Nephron progenitor cell (in vitro differentiated cells): ENCODE results near the gene TOMM5.
A peak's percentile ranks its signal among the peaks of the same experiment; 100 is the strongest.

Source experiments
- DNase-seq: peaks from one replicate; pipeline ENCODE4 v3.0.0; 2021
- H3K27ac Mint-ChIP-seq: 2 replicates; pipeline ENCODE4 v1.8.0; 2021; ENCODE audit warnings: mild to moderate bottlenecking, moderate library complexity, mixed read lengths
- H3K27me3 Mint-ChIP-seq: 2 replicates; pipeline ENCODE4 v1.8.0; 2021; ENCODE audit warnings: mild to moderate bottlenecking, low read depth, mixed read lengths; ENCODE audit not compliant: poor library complexity
- H3K36me3 Mint-ChIP-seq: 2 replicates; pipeline ENCODE4 v1.8.0; 2021; ENCODE audit warnings: low read depth, mixed read lengths
- H3K4me1 Mint-ChIP-seq: 2 replicates; pipeline ENCODE4 v1.8.0; 2021; ENCODE audit warnings: mixed read lengths
- H3K4me3 Mint-ChIP-seq: 2 replicates; pipeline ENCODE4 v1.8.0; 2021; ENCODE audit warnings: mild to moderate bottlenecking, moderate library complexity, mixed read lengths
- H3K9me3 Mint-ChIP-seq: 2 replicates; pipeline ENCODE4 v1.8.0; 2021; ENCODE audit warnings: mild to moderate bottlenecking, moderate library complexity, mixed read lengths
- CTCF ChIP-seq: fragments of 200-600 bp; sonication (generic); IDR thresholded peaks from 2 replicates; pipeline ENCODE4 v1.5.0; 2021; ENCODE audit warnings: antibody characterized with exemption

The TOMM5 gene

DNA sequence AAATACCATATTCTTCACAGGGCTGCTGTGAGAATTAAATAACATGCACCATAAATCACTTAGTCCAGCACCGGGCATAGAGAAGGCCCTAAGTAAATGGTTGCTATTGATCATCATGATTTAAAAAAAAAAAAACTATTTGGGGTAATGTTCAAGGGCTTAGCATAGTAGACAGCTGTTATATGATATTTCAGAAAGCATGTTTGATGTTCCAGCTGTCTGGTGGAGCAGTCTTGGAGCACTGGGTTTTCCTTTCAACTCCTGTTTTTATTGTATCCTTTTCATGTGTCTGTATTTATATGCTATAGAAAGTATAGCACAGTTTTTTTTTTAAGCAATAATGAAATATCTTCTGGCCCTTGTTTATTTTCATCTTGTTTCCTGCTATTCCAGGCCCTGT is 28.0 kb upstream of the TOMM5 start:
- no peak for DNase-seq
- peaks cover 10% of the 10 kb centered on the region for H3K4me1 Mint-ChIP-seq
- H3K4me3 Mint-ChIP-seq: no peak overlapping the region
- H3K27ac Mint-ChIP-seq: peak overlapping the region; percentile 87
- H3K27me3 Mint-ChIP-seq: peaks cover 13% of the 10 kb centered on the region
- no peak for TF ChIP-seq CTCF
- H3K9me3 Mint-ChIP-seq: no peaks in the 10 kb centered on the region
- no peaks in the 10 kb centered on the region for H3K36me3 Mint-ChIP-seq

- H3K27me3 Mint-ChIP-seq: peaks cover 15% of the 10 kb centered on the region
- H3K9me3 Mint-ChIP-seq: no peaks in the 10 kb centered on the region
- H3K27ac Mint-ChIP-seq: peak overlapping the region; percentile 87
- H3K4me1 Mint-ChIP-seq: peaks cover 10% of the 10 kb centered on the region
- TF ChIP-seq CTCF: no peak
- H3K36me3 Mint-ChIP-seq: no peaks in the 10 kb centered on the region
- DNase-seq: no peak
- H3K4me3 Mint-ChIP-seq: no peak overlapping the region
Observed at GRCh38 chr9:37619806-37620205, 27.4 kb upstream of the TOMM5 start.

- H3K4me1 Mint-ChIP-seq: peaks cover 10% of the 10 kb centered on the region
- H3K36me3 Mint-ChIP-seq: no peaks in the 10 kb centered on the region
- H3K9me3 Mint-ChIP-seq: no peaks in the 10 kb centered on the region
- no peak overlapping the region for H3K4me3 Mint-ChIP-seq
- H3K27ac Mint-ChIP-seq: no peak overlapping the region
- no peak for DNase-seq
- H3K27me3 Mint-ChIP-seq: peaks cover 14% of the 10 kb centered on the region
- no peak for TF ChIP-seq CTCF
Observed at GRCh38 chr9:37618817-37619216, 26.4 kb upstream of the TOMM5 start.

GRCh38 chr9:37617832-37618231 is 25.4 kb upstream of the TOMM5 start:
- Mint-ChIP-seq H3K27ac (no peak overlapping the region), H3K9me3 (no peaks in the 10 kb centered on the region), H3K27me3 (peaks cover 19% of the 10 kb centered on the region), H3K4me1 (peaks cover 10% of the 10 kb centered on the region), H3K4me3 (no peak overlapping the region), H3K36me3 (no peaks in the 10 kb centered on the region)
- TF ChIP-seq CTCF: no peak
- DNase-seq: no peak

GRCh38 chr9:37617161-37617560 is 24.8 kb upstream of the TOMM5 start:
- H3K4me3 Mint-ChIP-seq: no peak overlapping the region

More at GRCh38 chr9:37617161-37617560, 24.8 kb upstream of the TOMM5 start:
- H3K27me3 Mint-ChIP-seq: peaks cover 22% of the 10 kb centered on the region
- no peak for DNase-seq
- no peak overlapping the region for H3K27ac Mint-ChIP-seq
- peaks cover 10% of the 10 kb centered on the region for H3K4me1 Mint-ChIP-seq
- TF ChIP-seq CTCF: no peak
- no peaks in the 10 kb centered on the region for H3K9me3 Mint-ChIP-seq
- H3K36me3 Mint-ChIP-seq: no peaks in the 10 kb centered on the region
